ENCODE results near the gene RAPH1. TPM values are rescaled to one million over a fixed set of nuclear protein-coding genes. Genes with fewer than 3 reads are reported as not detected.

The RAPH1 gene
- total and polyA plus RNA-seq, 9 of the 15 experiments (the other 6 are each of a cell fraction or from before 2014, with no cell fraction given) = 0.07 to 0.71 (median 0.27) TPM

DNA sequence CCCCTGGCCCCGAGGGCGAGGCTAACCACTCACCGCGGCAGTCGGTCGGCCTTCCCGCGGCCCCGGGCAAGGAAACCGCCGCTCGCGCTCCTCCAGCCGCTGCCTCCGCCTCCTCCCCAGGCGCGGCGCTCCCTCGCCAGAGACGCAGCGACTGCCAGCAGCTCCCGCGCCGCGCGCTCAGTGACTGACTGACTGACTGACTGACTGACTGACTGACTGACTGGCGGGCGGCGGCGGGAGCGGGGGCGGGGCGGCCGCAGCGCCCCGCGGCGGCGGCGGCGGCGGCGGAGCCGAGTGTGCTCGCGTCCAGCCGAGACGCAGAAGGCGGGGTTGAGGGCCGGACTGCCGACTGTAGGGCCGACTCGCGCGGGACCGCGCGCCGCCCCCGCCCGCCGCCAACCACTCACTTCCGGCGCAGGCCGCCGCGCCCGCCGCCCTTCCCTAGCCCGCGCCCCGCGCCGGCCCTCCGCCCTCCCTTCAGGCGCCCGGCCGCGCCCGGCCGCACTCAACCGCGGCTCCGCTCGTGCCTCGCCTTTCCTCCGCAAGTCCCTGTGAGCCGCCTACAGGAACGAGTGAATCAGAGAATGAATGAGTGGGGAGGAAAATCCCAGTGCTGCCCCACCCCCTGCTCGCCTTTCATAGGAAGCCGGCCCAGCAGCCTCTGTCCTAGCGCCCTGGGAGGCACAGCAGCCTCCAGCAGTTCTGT lies at the start of gene RAPH1 (continued):
- TF ChIP-seq, protein P1, sequence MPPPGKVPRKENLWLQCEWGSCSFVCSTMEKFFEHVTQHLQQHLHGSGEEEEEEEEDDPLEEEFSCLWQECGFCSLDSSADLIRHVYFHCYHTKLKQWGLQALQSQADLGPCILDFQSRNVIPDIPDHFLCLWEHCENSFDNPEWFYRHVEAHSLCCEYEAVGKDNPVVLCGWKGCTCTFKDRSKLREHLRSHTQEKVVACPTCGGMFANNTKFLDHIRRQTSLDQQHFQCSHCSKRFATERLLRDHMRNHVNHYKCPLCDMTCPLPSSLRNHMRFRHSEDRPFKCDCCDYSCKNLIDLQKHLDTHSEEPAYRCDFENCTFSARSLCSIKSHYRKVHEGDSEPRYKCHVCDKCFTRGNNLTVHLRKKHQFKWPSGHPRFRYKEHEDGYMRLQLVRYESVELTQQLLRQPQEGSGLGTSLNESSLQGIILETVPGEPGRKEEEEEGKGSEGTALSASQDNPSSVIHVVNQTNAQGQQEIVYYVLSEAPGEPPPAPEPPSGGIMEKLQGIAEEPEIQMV (tag; conservative IDR thresholded peaks at IDR 0.05; ENCODE audit: low read depth) = no peak
- peak; percentile 90 for TF ChIP-seq SMAD4 (CRISPR knock-in tag; conservative IDR thresholded peaks at IDR 0.05)
- no peak for TF ChIP-seq ZNF431 (CRISPR knock-in tag; IDR thresholded peaks at IDR 0.05)
- TF ChIP-seq SAFB (IDR thresholded peaks at IDR 0.05; ENCODE audit: borderline replicate concordance, low read depth, low read length) = no peak
- no peak for TF ChIP-seq BMI1 (IDR thresholded peaks at IDR 0.05; ENCODE audit: low read length)
- TF ChIP-seq, protein P2, sequence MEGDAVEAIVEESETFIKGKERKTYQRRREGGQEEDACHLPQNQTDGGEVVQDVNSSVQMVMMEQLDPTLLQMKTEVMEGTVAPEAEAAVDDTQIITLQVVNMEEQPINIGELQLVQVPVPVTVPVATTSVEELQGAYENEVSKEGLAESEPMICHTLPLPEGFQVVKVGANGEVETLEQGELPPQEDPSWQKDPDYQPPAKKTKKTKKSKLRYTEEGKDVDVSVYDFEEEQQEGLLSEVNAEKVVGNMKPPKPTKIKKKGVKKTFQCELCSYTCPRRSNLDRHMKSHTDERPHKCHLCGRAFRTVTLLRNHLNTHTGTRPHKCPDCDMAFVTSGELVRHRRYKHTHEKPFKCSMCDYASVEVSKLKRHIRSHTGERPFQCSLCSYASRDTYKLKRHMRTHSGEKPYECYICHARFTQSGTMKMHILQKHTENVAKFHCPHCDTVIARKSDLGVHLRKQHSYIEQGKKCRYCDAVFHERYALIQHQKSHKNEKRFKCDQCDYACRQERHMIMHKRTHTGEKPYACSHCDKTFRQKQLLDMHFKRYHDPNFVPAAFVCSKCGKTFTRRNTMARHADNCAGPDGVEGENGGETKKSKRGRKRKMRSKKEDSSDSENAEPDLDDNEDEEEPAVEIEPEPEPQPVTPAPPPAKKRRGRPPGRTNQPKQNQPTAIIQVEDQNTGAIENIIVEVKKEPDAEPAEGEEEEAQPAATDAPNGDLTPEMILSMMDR (IDR thresholded peaks at IDR 0.05 in 2 of 3, conservative IDR thresholded peaks at IDR 0.05 in 1 of 3; ENCODE audit: insufficient read depth in 2 of 3, low read depth in 1 of 3, low read length in 3 of 3) = no peak
- TF ChIP-seq CREM (IDR thresholded peaks at IDR 0.05; ENCODE audit: low read depth) = peak; percentile 16; the same call in 1 of the 2 replicates
- peak; percentile 82 for TF ChIP-seq POLR2G (IDR thresholded peaks at IDR 0.05; ENCODE audit: low read depth, low read length)
- peak; percentile 23 for TF ChIP-seq TAF1 (IDR thresholded peaks at IDR 0.05; ENCODE audit: control insufficient read depth, extremely low read depth, insufficient read depth, low read length, severe bottlenecking)
- peak; percentile 25; the same call in 1 of the 2 replicates for TF ChIP-seq CREB3L1 (IDR thresholded peaks at IDR 0.05; ENCODE audit: borderline replicate concordance, low read depth)
- peak; percentile 14 for TF ChIP-seq FIP1L1 (IDR thresholded peaks at IDR 0.05; ENCODE audit: low read depth, low read length, poor library complexity, severe bottlenecking)
- TF ChIP-seq RCOR1 (IDR thresholded peaks at IDR 0.05; ENCODE audit: borderline replicate concordance in 1 of 2, low read depth in 2 of 2, low read length in 2 of 2) = 0 out of 4 replicates have a peak, but pooled peaks of 1 of the 2 experiments have one; percentile 31
- TF ChIP-seq NONO (IDR thresholded peaks at IDR 0.05; ENCODE audit: low read depth in 2 of 2, low read length in 1 of 2) = peak in 1 of 2 experiments; percentile 13; a peak in 1 of 4 replicates
- TF ChIP-seq, protein P3, sequence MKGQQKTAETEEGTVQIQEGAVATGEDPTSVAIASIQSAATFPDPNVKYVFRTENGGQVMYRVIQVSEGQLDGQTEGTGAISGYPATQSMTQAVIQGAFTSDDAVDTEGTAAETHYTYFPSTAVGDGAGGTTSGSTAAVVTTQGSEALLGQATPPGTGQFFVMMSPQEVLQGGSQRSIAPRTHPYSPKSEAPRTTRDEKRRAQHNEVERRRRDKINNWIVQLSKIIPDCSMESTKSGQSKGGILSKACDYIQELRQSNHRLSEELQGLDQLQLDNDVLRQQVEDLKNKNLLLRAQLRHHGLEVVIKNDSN (CRISPR knock-in tag; IDR thresholded peaks at IDR 0.05) = no peak
- TF ChIP-seq ZNF717 (CRISPR knock-in tag; IDR thresholded peaks at IDR 0.05) = no peak

All from K562 (cell line).